DLD1 (cell line): ENCODE measurements around the gene DNAJB5.

ENCODE experiments used
- in situ Hi-C: cut with HindIII; loops from 2 replicates; pipeline ENCODE4 v1.10.0; 2017; ENCODE audit warnings: low sequenced_read_pairs

Gene DNAJB5

DNA sequence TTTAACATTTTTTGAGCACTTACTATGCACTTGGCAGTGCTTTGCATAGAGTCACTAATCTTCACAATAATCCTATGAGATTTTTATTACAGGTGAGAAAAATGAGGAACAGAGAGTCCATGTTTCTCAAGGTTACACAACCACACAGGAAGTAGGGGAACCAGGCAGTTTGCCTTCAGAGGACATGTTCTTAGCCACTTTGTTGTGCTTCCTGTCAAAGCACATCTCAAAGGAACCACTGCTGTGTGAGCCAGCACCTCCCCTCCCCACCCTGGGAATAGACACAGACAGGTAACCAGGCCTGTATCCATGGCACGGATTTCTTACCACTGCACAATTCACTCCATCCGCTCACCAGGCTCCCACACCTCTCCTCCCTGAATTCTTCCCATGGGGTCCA, 6.3 kb upstream of the DNAJB5 start:
- in situ Hi-C loops = no loop called here

DNA sequence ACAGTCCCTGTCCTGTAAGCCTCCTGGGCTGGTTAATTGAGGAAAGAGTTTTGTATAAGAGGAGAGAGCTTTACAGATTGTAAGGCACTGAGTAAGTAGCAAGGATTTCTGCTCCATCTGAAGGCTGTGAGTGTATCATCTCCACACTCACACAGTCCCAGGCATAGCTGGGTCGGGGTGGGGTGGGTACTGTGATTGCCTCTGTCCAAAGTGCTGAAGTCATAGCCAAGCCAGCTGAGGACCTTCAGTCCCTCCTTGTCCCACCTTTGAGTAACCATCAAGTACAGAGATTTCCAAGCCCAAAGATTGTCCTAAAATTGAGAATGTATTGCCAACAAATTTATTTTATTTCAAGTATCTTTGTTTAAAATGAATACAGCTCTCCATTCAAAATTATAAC, 5.5 kb upstream of the DNAJB5 start:
- in situ Hi-C loops = no loop called here

DNA sequence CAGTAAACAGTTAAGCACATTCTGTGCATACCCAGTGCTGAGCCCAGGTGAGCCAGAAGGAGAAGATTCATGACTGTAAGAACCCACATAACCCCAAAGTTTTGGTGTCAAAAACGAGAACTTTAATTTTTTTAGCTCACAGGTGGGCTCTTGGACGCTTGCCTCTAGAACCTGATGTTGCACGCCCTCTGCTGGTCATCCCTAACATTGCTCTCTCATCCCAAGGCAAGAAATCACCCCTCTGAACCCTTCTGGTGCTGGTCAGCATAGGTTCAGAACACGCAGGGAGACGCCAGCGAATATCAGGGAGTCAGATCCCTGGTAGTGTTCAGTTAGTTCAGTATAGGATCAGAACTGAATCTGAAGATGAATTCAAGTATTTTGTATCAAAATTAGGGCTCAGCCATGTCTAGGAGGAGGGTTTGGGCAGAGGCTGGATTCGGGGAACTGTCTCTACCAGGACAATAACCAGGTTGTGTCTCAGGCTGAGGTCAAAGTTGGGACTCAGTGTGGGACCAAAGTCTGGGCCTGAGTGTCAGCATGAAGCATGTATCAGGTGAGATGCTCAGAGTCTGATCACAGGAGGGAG, 4.1 kb upstream of the DNAJB5 start:
- in situ Hi-C loops = no loop called here

DNA sequence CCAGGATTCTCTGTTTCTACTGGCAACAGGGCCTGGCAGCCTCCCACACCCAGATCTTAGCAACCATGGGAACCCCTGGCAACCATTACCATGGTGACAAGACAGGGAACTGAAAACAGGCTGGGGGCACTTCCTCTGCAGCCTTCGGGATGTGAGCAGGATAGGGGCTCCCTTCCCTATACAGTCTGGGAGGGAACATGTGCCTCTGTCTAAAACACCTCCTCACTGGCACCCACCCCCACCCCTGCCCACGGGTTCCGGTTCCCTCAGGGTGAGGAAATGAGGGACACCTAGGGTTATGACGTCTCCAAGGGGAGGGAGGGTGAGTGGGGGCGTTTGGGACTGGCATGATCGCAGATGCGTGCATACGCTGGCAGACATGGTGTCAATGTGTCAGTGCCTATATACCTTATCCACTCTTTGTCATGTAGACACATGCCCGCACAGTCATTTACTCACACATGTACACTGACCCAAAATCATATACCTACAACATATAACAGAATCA, 3.0 kb upstream of the DNAJB5 start:
- in situ Hi-C loops = no loop called here

DNA sequence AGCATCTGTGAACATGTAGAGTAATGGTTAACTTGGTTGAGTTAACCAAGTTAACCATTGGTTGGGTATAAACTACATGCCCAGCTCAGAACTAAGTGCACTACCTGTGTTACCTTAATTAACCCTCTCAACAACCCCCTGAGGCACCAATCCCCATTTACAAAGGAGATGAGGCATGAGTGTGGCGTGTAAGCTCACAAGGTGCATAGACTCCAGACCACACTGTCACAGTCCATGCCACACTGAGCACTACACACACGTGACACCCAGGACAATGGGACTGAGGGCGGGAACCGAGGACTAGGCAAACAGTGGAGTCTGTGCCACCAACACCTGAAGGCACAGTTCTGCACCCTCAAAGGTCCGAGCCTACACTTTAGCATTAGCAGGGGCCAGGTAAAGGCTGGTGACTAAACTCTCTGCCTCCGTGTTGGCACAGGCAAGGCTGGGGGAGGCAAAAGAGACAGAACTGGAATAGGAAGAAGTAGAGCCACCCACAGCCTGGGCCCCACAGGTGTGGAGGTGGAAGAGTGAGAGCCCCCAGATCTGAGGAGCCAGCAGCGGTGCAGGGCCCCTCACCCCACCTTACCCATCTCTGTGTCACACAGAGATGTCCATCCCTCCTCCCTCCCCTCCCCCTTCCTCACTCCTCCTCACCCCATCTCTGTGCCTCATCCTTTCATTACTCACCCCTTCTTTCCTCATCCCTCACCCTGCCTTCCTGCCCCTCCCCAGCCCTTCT, 2.2 kb upstream of the DNAJB5 start:
- in situ Hi-C loops = no loop called here

DNA sequence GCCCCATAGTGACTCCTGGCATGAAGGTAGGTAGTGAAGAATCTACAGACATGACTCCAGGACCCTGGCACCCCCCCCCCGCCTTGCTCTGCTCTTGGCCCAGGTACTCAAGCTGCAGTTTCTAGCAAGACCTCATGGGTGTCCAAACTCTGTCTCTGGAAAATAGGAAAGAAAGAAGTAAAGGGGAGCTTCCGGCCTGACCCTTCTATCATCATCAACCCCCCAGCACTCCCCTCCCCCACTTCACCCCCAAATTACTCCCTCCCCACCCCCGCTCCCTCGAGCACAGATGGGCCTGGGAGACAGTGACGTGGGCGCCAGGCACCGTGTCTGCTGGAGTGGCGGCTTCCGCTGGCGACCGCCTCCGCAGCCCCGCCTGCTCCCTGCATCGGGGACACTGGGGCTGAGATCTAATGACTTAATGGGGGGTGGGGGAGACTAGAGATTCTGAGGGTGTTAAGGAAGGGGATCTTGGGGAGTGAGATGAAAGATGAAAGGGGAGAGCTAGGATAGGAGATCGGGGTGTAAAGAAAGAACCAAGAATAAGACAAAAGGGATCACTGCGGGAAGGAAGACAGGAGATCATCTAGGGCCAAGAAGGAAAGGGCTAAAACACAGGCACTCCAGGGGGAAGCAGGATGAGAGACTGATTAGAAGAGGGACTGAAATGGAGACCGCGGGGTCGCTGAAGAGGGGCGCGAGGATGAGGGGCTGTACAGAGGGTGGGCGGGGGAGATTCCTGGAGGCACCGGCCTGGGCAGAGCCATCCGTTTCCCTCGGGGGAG, 1.1 kb upstream of the DNAJB5 start:
- in situ Hi-C loops = no loop called here

DNA sequence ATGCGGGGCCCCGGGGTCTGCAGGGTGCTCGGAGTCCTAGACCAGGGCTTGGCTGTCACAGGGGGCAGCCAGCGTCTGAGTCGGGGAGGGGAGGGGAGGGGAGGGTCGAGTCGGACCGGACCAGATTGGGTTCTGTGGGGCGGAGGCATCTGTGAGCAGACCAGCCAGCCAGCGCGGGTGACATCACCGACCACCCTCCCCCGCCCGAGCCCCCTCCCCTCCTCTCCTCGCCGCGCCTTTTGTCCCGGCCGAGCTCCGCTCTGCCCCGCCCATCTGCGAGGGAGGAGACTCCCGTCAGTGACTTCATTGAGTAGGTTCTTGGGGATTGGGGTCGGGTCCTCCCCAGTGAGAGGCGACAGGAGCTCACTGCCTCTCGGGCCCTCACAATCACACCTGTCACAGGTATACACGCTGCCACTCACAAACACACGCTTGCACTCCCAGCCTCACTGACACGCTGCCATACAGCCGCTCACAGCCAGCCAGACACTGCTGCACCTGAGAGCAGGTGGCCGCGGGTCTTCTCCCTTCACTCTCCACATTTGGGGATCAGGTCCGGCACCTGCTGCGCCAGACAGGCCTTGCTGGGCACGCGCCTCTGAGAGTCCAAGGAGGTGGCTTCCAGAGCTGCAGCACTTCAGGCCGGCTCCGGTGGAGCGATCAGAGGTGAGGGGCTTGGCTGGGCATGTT, 546 bp downstream of the DNAJB5 start:
- in situ Hi-C loops = no loop called here

DNA sequence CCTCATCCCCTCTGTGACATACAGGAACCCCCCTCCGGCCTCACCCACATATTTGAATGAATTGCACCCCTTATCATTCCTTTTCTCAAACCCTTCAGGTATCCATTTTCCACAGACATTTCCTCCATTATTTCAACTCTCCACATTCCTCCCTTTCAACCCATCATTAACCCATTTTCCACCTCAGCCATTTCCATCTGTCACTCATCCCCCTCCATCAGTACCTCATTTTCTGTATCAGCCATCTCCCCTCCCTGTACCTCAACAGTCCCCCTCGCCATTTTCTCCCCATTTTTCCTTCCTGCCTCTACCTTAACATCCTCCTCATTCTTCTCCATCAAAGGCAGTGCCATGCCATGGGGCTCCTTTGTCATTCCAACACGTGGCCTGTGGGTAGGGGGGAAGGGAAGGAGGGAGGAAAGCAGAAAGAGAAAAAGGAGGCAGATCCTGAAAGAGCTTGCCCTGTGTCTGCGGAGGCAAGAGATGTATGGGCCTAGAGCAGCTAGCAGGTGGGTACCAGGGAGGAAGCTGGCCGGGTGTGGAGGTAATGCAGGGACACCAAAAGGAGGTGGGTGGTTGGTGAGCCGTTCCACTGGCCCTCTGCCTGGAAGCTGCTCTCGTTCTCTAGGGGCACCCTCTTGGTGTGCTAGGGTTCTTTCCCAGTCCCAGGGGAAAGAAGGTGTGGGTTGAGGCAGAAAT, 1.5 kb downstream of the DNAJB5 start:
- in situ Hi-C loops = no loop called here

DNA sequence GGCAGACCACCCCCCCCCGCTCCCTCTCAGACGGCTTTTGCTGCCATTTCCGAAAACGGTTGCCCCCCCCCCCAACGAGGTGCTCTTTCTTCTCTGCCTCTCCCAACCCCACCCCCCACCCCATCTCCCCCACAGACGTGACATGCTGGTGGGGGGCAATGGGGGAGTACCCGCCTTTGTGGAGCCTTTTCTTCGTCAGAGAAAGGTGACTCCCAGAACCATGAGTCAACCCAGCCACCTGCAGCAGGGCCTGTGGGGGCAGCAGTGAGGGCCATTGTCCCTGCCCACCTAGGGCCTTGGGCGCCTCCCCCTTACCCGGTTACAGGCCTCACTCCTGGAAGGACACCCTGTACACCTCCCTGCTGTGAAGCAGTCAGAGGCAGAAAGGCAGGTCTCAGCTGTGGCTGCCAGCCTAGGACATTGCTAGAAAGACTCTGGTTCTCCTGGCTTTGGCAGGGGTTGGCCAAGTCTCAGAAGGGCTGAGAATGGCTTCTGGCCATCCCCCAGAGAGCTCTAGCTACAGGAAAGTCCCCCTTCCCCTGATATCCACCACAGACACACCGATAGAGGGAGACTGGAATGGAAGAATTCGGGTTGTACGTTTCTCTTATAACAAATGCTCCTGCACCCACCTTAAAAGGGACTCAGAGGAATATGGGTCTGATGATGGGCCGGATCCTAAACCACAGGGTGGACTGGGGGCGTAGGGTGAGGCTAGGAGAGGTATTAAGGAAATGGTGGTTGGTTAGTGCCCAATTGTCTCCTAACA, 2.2 kb downstream of the DNAJB5 start:
- in situ Hi-C loops = no loop called here

DNA sequence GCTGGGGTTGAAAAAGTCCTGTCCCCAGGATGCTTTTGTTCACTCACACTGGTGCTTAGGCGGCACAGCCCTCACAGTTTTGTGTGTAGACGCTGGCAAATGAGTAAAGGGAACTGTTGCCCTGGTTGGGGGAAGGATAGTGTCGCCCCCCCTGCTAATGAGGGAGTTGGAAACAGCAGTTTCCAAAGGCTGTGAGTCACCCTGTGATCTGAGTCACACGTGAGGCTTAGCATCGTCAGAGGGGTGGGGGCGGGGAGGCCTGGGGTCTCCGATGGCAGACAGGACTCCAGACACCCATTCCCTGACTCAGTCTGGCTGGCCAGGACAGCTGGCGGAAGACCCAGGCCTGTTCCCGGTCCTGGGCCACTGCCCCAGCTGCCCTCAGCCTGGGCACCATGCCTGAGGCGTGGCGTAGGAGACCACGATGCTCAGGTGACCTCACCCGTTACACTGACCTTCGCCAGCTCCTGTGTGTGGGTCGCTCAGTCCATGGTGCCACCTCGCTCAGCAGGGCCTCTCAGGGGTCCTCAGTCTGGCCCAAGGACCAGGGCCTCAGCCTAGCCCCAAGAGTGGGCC, 2.9 kb downstream of the DNAJB5 start:
- in situ Hi-C loops = no loop called here

DNA sequence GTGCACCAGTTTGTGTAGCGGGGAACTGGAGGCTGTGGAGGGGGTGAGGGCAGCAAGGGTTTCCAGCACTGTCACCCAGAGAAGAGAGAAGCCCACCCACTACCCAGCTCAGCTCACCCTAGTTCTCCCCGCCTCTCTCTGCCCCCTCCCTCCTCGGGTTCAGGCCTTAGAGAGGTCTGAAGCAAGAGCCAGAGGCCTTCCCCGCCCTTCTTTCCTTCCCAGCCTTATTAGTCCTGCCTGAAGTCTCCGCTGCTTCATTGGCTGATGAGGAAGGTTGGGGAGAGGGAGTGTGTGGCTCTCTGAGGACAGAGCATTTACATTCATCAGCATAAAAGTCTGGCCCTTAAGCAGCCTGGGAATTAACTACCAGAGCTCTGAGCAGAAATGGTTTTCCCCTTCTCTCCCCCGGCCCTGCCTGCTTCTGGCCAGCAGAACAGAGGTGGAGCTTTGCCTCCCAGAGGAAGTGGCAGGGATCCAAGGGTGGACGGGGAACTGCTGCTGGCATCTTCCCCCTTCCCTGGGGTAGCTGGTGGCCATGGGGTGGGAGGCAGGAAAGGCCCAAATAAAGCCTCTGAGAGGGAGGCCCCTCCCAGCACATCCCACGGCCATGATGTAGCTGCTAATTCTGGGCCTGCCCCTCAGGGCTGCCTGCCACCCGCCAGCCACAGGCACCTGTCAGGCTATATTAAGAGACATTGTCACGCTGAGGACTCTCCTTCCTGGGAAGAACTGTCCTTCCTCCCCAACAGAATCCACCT, 4.1 kb downstream of the DNAJB5 start:
- in situ Hi-C loops = no loop called here

DNA sequence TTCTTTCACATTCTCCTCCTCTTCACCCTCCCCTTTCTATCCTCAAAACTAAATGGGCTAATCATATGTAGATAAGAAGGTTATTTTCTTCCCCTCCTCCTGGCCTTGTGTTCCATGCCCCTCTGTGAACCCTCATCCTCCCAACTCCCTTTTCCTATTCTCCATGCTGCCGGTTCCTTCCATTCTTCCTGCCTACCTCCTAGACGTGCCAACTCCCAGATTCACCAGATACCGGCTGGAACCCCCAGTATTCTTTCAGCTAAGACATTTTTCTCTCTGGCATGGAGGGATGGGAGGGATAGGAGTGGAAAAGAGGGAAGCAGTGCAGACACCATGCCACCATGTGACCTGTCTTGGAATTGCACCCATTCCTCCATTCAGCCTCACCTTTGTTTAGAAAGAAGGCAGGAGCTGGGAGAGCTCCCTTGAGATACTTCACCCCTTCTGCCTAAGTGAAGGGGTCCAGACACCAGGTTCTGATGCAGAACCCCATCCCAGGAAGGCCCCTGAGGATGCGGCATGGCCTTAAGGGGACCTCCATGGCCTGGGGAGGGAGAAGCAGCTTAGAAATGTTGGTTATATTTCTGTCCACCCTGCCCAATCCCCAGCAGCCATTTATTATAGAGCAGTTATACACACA, 4.8 kb downstream of the DNAJB5 start:
- in situ Hi-C loops = no loop called here

DNA sequence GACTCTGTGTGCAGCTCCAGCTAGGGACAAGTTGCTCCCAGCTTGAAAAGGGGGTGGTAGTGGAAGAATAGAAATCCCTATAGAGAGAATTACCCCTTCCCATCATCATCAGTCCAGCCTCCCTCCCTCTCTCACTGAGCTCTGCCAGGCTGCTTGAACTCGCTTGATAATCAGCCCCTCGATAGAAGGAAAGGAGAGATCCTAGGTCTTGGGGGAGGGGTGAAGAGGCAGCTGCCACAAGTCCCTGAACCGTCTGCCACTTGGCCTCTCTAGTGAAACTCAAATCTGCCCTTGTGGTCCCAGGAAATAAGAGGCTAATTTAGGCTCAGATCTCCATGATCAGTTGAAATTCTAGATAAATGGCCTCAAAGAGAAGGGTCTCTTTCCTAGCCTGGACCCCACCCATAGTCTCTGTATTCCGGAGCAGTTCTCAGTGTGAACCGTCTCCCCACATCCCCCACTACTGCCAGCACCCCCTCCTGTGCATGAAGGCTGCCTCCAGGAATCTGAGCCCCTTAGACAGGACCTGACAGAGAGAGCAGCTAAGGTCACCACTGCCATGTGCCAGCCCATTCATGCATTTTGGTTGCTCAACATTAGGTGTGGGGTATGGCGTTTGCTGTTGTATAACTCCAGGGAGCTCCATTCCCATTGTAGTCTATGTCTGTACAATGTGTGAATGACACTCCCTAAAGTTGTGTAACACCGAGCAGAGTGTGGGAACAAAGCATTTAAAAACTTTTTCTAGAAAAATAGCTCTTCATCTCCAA, 5.5 kb downstream of the DNAJB5 start:
- in situ Hi-C loops = no loop called here

DNA sequence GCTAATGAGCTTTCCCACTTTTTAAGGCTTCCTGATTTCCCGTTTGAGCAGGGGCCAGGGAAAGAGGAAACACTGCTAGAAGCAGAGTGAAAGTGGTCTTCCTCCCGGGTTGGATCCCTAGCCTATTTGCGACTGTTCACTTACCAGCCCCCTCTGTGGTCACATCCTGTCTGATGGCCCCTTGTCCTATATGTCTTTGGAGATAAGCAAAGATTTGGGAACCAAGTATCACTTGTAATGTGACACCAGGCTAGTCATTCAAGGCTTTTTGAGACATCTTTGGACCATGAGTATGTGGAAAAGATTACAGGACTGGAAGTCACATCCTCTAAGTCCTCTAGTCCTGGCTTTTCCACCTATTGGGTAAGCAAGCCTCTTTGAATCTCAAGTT, 6.1 kb downstream of the DNAJB5 start:
- in situ Hi-C loops = no loop called here

DNA sequence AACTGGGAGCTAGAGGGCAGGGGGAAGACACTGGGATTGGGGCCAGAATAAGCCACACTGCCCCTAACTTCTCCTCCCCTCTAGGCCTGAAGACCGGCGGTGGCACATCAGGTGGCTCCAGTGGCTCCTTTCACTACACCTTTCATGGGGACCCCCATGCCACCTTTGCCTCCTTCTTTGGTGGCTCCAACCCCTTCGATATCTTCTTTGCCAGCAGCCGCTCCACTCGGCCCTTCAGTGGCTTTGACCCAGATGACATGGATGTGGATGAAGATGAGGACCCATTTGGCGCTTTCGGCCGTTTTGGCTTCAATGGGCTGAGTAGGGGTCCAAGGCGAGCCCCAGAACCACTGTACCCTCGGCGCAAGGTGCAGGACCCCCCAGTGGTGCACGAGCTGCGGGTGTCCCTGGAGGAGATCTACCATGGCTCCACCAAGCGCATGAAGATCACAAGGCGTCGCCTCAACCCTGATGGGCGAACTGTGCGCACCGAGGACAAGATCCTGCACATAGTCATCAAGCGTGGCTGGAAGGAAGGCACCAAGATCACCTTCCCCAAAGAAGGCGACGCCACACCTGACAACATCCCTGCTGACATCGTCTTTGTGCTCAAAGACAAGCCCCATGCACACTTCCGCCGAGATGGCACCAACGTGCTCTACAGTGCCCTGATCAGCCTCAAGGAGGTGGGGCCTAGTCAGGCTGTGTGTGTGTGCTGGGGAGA, 6.8 kb downstream of the DNAJB5 start:
- in situ Hi-C loops = no loop called here

DNA sequence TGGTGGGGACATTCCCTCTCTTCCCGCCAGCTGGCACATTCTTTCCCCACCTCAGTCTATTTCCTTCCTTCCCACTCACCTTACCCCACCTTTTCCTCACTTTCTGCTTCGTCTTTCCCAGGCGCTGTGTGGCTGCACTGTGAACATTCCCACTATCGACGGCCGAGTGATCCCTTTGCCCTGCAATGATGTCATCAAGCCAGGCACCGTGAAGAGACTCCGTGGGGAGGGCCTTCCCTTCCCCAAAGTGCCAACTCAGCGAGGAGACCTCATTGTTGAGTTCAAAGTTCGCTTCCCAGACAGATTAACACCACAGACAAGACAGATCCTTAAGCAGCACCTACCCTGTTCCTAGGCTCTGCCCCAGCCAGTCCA, 7.3 kb downstream of the DNAJB5 start:
- in situ Hi-C loops = no loop called here

DNA sequence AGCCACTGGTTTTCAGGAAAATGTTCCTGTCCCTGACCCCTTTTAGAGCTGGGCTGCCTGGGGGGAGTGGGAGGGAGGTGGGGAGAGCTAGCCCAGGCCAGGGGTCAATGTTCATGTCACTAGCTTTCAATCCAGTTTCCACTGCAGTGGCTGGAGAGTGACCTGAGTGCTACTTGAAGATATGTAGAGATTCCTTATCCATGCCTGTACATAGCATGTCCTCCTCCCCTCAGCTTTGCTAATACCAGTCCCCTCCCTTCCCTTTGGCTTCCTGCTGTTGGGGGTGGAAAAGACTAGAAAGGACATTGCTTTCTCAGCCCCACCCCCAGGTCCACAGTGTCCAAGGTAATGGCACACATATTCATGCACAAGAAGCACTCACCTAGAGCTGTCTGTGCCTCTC, 7.8 kb downstream of the DNAJB5 start:
- in situ Hi-C loops = no loop called here
